Stimulated activated CD4-positive, alpha-beta T cell treated with anti-CD3 and anti-CD28 coated beads, Interleukin-12 subunit alpha, Interleukin-12 subunit beta, amount 100 ng/mL, for 48 hours (primary cell): Measurements from ENCODE around the gene FOXO6.

ENCODE experiments used
- DNase-seq, 3 donors: peaks; one replicate each; pipeline ENCODE4 v3.0.0-alpha.2; 2020; ENCODE audit warnings: low read depth in 2 of 3, low spot score in 1 of 3

Gene FOXO6

GRCh38 chr1:41382480-41383090 is 21.4 kb downstream of the FOXO6 start:
- no peak for DNase-seq

- peak in 1 of 3 donors; percentile 17 for DNase-seq
Observed at GRCh38 chr1:41383094-41383852, 22.0 kb downstream of the FOXO6 start.

- no peak for DNase-seq
Observed at GRCh38 chr1:41384579-41384978, 23.3 kb downstream of the FOXO6 start.

GRCh38 chr1:41385398-41386195 is 24.4 kb downstream of the FOXO6 start:
- DNase-seq, result no peak

- DNase-seq, result no peak
Observed at GRCh38 chr1:41386196-41386663, 25.0 kb downstream of the FOXO6 start.

GRCh38 chr1:41387667-41388091 is 26.4 kb downstream of the FOXO6 start:
- no peak for DNase-seq

- DNase-seq, result no peak
Observed at GRCh38 chr1:41388510-41388909, 27.3 kb downstream of the FOXO6 start.

- no peak for DNase-seq
Observed at GRCh38 chr1:41389009-41389408, 27.8 kb downstream of the FOXO6 start.

GRCh38 chr1:41390166-41390565 is 28.9 kb downstream of the FOXO6 start:
- no peak for DNase-seq

- DNase-seq, result no peak
Observed at GRCh38 chr1:41390573-41390972, 29.3 kb downstream of the FOXO6 start.

- DNase-seq, result no peak
Observed at GRCh38 chr1:41391834-41392527, 30.7 kb downstream of the FOXO6 start.

- DNase-seq, result no peak
Observed at GRCh38 chr1:41392528-41392924, 31.3 kb downstream of the FOXO6 start.

- no peak for DNase-seq
Observed at GRCh38 chr1:41393716-41394368, 32.6 kb downstream of the FOXO6 start.

- DNase-seq, result no peak
Observed at GRCh38 chr1:41394369-41394744, 33.1 kb downstream of the FOXO6 start.

GRCh38 chr1:41394959-41395956 is 34.0 kb downstream of the FOXO6 start:
- DNase-seq, result no peak

- no peak for DNase-seq
Observed at GRCh38 chr1:41396084-41396483, 34.9 kb downstream of the FOXO6 start.

GRCh38 chr1:41397020-41397419 is 35.8 kb downstream of the FOXO6 start:
- no peak for DNase-seq

- no peak for DNase-seq
Observed at GRCh38 chr1:41397753-41398330, 36.6 kb downstream of the FOXO6 start.

- DNase-seq, result no peak
Observed at GRCh38 chr1:41399145-41399795, 38.0 kb downstream of the FOXO6 start.
